Left ventricle myocardium inferior (tissue), 1 donor: Measurements from ENCODE around the gene NPAS4. TPM values are rescaled to one million over a fixed set of nuclear protein-coding genes. Genes with fewer than 3 reads are reported as not detected.

ENCODE experiments used
- DNase-seq: peaks from one replicate; pipeline ENCODE4 v3.0.0-alpha.2; 2020
- H3K27ac ChIP-seq: fragments of 200-600 bp; replicated peaks from 2 replicates; pipeline ENCODE4 v1.8.0; 2021
- H3K27me3 ChIP-seq: fragments of 200-600 bp; 2 replicates; pipeline ENCODE4 v1.8.0; 2021; ENCODE audit warnings: low read depth
- H3K36me3 ChIP-seq: fragments of 200-600 bp; 2 replicates; pipeline ENCODE4 v1.8.0; 2021
- H3K4me1 ChIP-seq: fragments of 200-600 bp; 2 replicates; pipeline ENCODE4 v1.8.0; 2021
- H3K4me3 ChIP-seq: fragments of 200-600 bp; 2 replicates; pipeline ENCODE4 v1.8.0; 2021; ENCODE audit warnings: mild to moderate bottlenecking, moderate library complexity
- H3K9me3 ChIP-seq: fragments of 200-600 bp; replicated peaks from 2 replicates; pipeline ENCODE4 v1.8.0; 2021
- CTCF ChIP-seq: fragments of 200-600 bp; IDR thresholded peaks from 2 replicates; pipeline ENCODE4 v1.8.0; 2021; ENCODE audit warnings: antibody characterized with exemption, mild to moderate bottlenecking, borderline replicate concordance
- intact Hi-C: fragments of 100-400 bp; cut with micrococcal nuclease; formaldehyde crosslinking; loops from one replicate; pipeline ENCODE4 v1.11.0; 2022
- total RNA-seq: library from RNA; stranded (reverse); fragmentation: NEBNext Ultra II Directional; extraction: Animal tissue kit (Norgen Biotek cat#: 25700); gene quantifications from one replicate; pipeline ENCODE4 v1.2.1, GENCODE V29; 2021
- donor health status: DM: no; HTN: yes; CAD: no; lungs with severe emphysema.

Gene NPAS4
- total RNA-seq, 1 donor from 2014 or later = not detected

GRCh38 chr11:66413167-66413566, 7.7 kb upstream of the NPAS4 start:
- no peak for TF ChIP-seq CTCF
- Histone ChIP-seq H3K36me3 (no peaks in the 10 kb centered on the region), H3K4me3 (no peak overlapping the region), H3K27ac (no peak overlapping the region), H3K9me3 (no peaks in the 10 kb centered on the region), H3K4me1 (peaks cover 29% of the 10 kb centered on the region), H3K27me3 (peaks cover 72% of the 10 kb centered on the region)
- intact Hi-C loops = no loop called here
- DNase-seq = no peak

- Histone ChIP-seq H3K4me3 (no peak overlapping the region), H3K36me3 (no peaks in the 10 kb centered on the region), H3K4me1 (peaks cover 32% of the 10 kb centered on the region), H3K27me3 (peaks cover 75% of the 10 kb centered on the region), H3K27ac (no peak overlapping the region), H3K9me3 (no peaks in the 10 kb centered on the region)
- intact Hi-C loops = no loop called here
- no peak for TF ChIP-seq CTCF
- no peak for DNase-seq
These were observed 6.5 kb upstream of the NPAS4 start for GRCh38 chr11:66414120-66414934.

GRCh38 chr11:66415423-66415822, 5.4 kb upstream of the NPAS4 start:
- peaks cover 71% of the 10 kb centered on the region for H3K27me3 ChIP-seq
- peaks cover 42% of the 10 kb centered on the region for H3K4me1 ChIP-seq
- no peak for DNase-seq
- no peak overlapping the region for H3K27ac ChIP-seq
- intact Hi-C loops = no loop called here
- no peak overlapping the region for H3K4me3 ChIP-seq
- no peaks in the 10 kb centered on the region for H3K36me3 ChIP-seq
- no peak for TF ChIP-seq CTCF
- H3K9me3 ChIP-seq = no peaks in the 10 kb centered on the region

GRCh38 chr11:66417000-66417399, 3.8 kb upstream of the NPAS4 start:
- TF ChIP-seq CTCF = no peak
- Histone ChIP-seq H3K9me3 (peaks cover 5% of the 10 kb centered on the region), H3K4me1 (peaks cover 53% of the 10 kb centered on the region), H3K36me3 (no peaks in the 10 kb centered on the region), H3K27me3 (peaks cover 58% of the 10 kb centered on the region), H3K27ac (no peak overlapping the region), H3K4me3 (no peak overlapping the region)
- DNase-seq = no peak
- intact Hi-C loops = no loop called here

GRCh38 chr11:66418168-66418985, 2.5 kb upstream of the NPAS4 start:
- intact Hi-C loops = no loop called here
- H3K4me1 ChIP-seq = peaks cover 53% of the 10 kb centered on the region

More at GRCh38 chr11:66418168-66418985, 2.5 kb upstream of the NPAS4 start:
- no peak overlapping the region for H3K4me3 ChIP-seq
- peak; percentile 80 for DNase-seq
- peak; percentile 54 for TF ChIP-seq CTCF
- H3K27ac ChIP-seq = no peak overlapping the region
- H3K36me3 ChIP-seq = no peaks in the 10 kb centered on the region
- peaks cover 50% of the 10 kb centered on the region for H3K27me3 ChIP-seq
- H3K9me3 ChIP-seq = peaks cover 5% of the 10 kb centered on the region
